ENCODE data around the gene OR2T6. TPM values are rescaled to one million over a fixed set of nuclear protein-coding genes. Genes with fewer than 3 reads are reported as not detected.

OR2T6 gene, protein sequence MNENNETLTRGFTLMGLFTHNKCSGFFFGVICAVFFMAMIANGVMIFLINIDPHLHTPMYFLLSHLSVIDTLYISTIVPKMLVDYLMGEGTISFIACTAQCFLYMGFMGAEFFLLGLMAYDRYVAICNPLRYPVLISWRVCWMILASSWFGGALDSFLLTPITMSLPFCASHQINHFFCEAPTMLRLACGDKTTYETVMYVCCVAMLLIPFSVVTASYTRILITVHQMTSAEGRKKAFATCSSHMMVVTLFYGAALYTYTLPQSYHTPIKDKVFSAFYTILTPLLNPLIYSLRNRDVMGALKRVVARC
- not detected for polyA plus RNA-seq
- long read RNA-seq, donor 1, result 0 reads
- long read RNA-seq, donor 2, result 0 reads
- long read RNA-seq, donor 3, result 0 reads
- long read RNA-seq, donor 4, result 0 reads
- long read RNA-seq, donor 5, result 0 reads
- long read RNA-seq, donor 6, result 0 reads
- long read RNA-seq, donor 7, result 0 reads
- long read RNA-seq, donor 8, result 0 reads
- long read RNA-seq, donor 9, result 0 reads
- long read RNA-seq, donor 10, result 0 reads
- long read RNA-seq, donor 11, result 0 reads

DNA sequence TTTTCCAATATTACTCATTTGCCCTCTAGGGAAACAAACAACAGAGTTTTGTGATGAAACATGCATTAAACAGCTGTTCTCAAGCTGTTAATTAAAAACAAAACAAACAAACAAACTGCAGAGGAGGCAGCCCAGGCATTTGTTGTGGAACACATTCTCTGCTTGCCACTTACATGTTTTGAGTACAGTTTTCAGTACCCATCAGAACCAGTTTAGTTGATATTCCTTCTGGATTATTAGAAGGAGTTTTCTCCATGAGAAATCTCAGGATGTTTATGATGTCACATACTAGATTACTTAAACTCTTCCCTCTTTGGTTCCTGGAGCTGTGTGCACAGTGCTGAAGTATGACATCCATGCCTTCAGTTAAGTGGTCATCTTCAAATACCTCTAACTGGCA lies at the start of gene OR2T6:
Gene OR2T6 (plus strand): TSS at position 301 of the 400 bp plus-strand sequence. CDS start 11,863 bp downstream, outside the sequence.
- no peaks in the 10 kb centered on the region for H3K4me1 ChIP-seq (ENCODE audit: control insufficient read depth, insufficient read depth, low read length)
- H3K4me3 ChIP-seq (ENCODE audit: low read length), result no peak within 1 kb of the TSS
- H3K27ac ChIP-seq (ENCODE audit: low read length), result no peak within 1 kb of the TSS
- H3K9me3 ChIP-seq (ENCODE audit: control insufficient read depth, low read depth, low read length), result no peaks in the 10 kb centered on the region
- no peaks in the 10 kb centered on the region for H3K27me3 ChIP-seq (ENCODE audit: control insufficient read depth, insufficient read depth, low read length)
- H3K36me3 ChIP-seq (ENCODE audit: control insufficient read depth, insufficient read depth, low read length), result no peaks in the 10 kb centered on the region
- no peak for DNase-seq

DNA sequence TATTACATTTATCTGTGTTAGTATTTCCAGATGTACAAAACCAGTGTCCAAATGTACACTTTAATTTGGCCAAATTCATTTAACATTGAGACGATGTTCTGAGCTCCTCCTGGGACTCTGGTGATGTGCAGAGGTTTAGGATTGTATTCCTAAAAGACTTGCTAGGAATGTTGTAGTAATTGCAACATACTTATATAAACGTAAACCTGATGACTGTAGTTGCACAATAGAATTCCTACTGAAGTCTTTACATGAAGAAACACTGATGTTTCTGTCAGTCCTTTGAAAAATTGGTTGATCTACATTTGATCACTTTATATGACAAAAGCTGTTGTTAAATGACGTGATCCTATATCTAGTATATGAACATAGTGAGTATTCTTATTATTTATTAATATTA lies 32.1 kb upstream of the OR2T6 start:
- H3K36me3 ChIP-seq (ENCODE audit: control insufficient read depth, insufficient read depth, low read length), result no peaks in the 10 kb centered on the region
- no peaks in the 10 kb centered on the region for H3K4me1 ChIP-seq (ENCODE audit: control insufficient read depth, insufficient read depth, low read length)
- WGBS (ENCODE audit: insufficient coverage, low lambda C conversion rate), result 55% methylated on average over 2 of the region's 3 CpGs
- H3K27ac ChIP-seq (ENCODE audit: low read length), result no peak overlapping the region
- no peaks in the 10 kb centered on the region for H3K9me3 ChIP-seq (ENCODE audit: control insufficient read depth, low read depth, low read length)
- DNase-seq, result no peak
- H3K27me3 ChIP-seq (ENCODE audit: control insufficient read depth, insufficient read depth, low read length), result no peaks in the 10 kb centered on the region
- H3K4me3 ChIP-seq (ENCODE audit: low read length), result no peak overlapping the region

DNA sequence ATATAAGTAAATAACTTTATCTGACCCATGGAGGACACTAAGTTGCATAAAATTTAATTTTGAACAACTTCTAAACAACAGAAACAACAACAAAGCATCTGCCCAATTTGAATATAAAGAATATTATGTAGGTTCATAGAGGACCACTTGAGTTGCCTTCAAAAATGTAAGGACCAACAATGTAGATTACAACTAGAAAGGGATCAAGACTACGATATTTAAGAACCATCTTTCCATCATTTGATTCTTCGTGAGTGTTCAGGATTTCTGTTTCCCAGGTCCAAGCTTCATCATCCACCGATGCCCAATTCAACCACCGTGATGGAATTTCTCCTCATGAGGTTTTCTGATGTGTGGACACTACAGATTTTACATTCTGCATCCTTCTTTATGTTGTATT lies 27.1 kb upstream of the OR2T6 start, which contains the start of gene OR14C36:
Gene OR14C36 (plus strand): TSS at position 301 of the 400 bp plus-strand sequence. CDS start 0 bp downstream, at position 301.
- Histone ChIP-seq H3K27ac (ENCODE audit: low read length) (no peak within 1 kb of the TSS), H3K36me3 (ENCODE audit: control insufficient read depth, insufficient read depth, low read length) (no peaks in the 10 kb centered on the region)
- no peak for DNase-seq

DNA sequence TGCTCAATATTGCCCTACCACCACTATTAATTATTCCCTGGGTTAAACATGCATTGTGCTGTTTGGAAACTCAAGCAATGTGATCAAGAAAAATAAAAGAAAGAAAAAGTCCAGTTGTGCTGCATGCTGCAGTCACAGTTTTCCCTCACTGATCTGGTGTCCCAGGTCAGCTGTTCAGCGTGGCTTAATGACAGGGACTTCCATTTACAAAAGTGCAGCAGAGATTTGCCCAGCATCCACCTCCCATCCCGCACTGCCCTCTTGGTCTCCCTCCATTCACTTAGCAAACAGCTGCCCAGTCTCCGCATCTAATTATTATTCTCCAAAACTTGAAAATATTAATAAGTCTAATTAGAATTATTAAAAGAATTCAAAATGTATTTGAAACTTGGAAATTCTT lies 16.1 kb upstream of the OR2T6 start:
- no peak overlapping the region for H3K4me3 ChIP-seq (ENCODE audit: low read length)
- no peak for DNase-seq
- H3K27me3 ChIP-seq (ENCODE audit: control insufficient read depth, insufficient read depth, low read length), result no peaks in the 10 kb centered on the region
- no peaks in the 10 kb centered on the region for H3K9me3 ChIP-seq (ENCODE audit: control insufficient read depth, low read depth, low read length)
- H3K4me1 ChIP-seq (ENCODE audit: control insufficient read depth, insufficient read depth, low read length), result no peaks in the 10 kb centered on the region
- WGBS (ENCODE audit: insufficient coverage, low lambda C conversion rate), result no CpG with 5 or more reads among the region's 3 CpGs
- H3K27ac ChIP-seq (ENCODE audit: low read length), result no peak overlapping the region
- H3K36me3 ChIP-seq (ENCODE audit: control insufficient read depth, insufficient read depth, low read length), result no peaks in the 10 kb centered on the region

More for the DNA sequence above, 27.1 kb upstream of the OR2T6 start, which contains the start of gene OR14C36:
- H3K9me3 ChIP-seq (ENCODE audit: control insufficient read depth, low read depth, low read length), result no peaks in the 10 kb centered on the region
- WGBS (ENCODE audit: insufficient coverage, low lambda C conversion rate), result 72% methylated on average over 4 of the region's 4 CpGs
- no peaks in the 10 kb centered on the region for H3K4me1 ChIP-seq (ENCODE audit: control insufficient read depth, insufficient read depth, low read length)
- no peak within 1 kb of the TSS for H3K4me3 ChIP-seq (ENCODE audit: low read length)
- no peaks in the 10 kb centered on the region for H3K27me3 ChIP-seq (ENCODE audit: control insufficient read depth, insufficient read depth, low read length)

DNA sequence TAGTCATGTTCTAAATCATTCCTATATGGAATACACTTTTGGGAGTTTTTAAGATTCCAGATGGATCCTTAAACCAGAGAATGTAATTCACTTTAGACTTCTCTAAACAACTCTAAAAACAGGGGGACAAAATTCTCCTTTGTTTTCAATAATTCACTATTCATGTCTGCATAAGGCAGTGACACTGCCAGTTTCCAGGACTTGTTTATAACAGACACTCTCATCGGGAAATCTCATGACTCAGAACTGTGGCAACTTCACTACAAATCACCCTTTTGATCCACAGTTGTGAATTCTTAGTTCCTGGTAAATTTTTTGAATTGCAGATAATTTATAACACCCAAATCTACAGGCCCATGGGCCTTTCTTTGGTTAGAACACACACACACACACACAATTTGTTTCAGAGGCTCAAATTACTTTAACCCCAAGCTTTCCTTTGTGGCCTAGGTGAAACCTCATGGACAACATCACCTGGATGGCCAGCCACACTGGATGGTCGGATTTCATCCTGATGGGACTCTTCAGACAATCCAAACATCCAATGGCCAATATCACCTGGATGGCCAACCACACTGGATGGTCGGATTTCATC lies 14.3 kb upstream of the OR2T6 start, which contains the start of gene OR2T4:
Gene OR2T4 (plus strand): TSS at position 545 of the 595 bp plus-strand sequence. CDS start 0 bp downstream, at position 545.
- DNase-seq, result no peak
- no peaks in the 10 kb centered on the region for H3K9me3 ChIP-seq (ENCODE audit: control insufficient read depth, low read depth, low read length)
- H3K27ac ChIP-seq (ENCODE audit: low read length), result no peak within 1 kb of the TSS
- H3K4me1 ChIP-seq (ENCODE audit: control insufficient read depth, insufficient read depth, low read length), result no peaks in the 10 kb centered on the region
- WGBS (ENCODE audit: insufficient coverage, low lambda C conversion rate), result 0% methylated on average over 1 of the region's 3 CpGs
- no peak within 1 kb of the TSS for H3K4me3 ChIP-seq (ENCODE audit: low read length)
- H3K36me3 ChIP-seq (ENCODE audit: control insufficient read depth, insufficient read depth, low read length), result no peaks in the 10 kb centered on the region
- H3K27me3 ChIP-seq (ENCODE audit: control insufficient read depth, insufficient read depth, low read length), result no peaks in the 10 kb centered on the region

DNA sequence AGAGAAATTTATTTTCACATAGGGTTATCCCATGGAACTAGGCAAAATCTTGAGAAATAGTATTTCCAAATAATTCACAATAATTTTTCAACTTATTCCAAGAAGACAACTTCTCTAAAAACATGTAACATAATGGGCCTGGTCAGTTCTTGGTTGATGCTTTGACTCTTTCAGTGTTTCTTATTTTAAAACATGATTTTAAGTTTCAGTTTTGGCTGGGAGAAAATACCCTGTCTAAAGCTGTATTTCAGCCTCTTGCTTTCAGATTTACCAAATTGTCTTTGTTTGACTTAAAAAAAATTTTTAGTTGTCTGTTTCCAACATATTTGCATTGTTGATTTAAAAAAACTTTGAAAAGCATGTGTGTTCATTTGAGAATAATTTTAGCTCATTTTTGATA lies 8.9 kb upstream of the OR2T6 start:
- Histone ChIP-seq H3K27me3 (ENCODE audit: control insufficient read depth, insufficient read depth, low read length) (no peaks in the 10 kb centered on the region), H3K4me3 (ENCODE audit: low read length) (no peak overlapping the region), H3K9me3 (ENCODE audit: control insufficient read depth, low read depth, low read length) (no peaks in the 10 kb centered on the region), H3K36me3 (ENCODE audit: control insufficient read depth, insufficient read depth, low read length) (no peaks in the 10 kb centered on the region), H3K27ac (ENCODE audit: low read length) (no peak overlapping the region), H3K4me1 (ENCODE audit: control insufficient read depth, insufficient read depth, low read length) (no peaks in the 10 kb centered on the region)
- DNase-seq, result no peak

DNA sequence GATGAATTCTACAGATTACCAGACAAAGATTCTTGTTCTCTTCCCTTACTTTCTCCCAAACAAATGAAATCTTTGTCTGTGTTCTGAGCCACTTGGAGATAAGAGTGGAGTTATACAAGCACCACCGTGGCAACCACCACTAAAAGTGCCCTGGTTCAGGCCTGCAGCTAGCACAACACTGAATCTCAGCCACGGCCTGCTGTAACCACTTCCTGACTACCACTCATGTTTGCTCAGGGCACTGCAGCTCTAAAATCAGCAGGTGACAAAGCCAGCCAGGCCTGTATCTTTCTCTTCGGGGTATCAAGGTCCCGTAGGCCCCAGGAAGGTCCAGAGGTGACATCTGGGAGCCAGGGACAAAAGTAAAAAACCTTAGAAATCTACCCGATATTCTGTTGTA lies 3.2 kb upstream of the OR2T6 start:
- Histone ChIP-seq H3K27ac (ENCODE audit: low read length) (no peak overlapping the region), H3K27me3 (ENCODE audit: control insufficient read depth, insufficient read depth, low read length) (no peaks in the 10 kb centered on the region), H3K36me3 (ENCODE audit: control insufficient read depth, insufficient read depth, low read length) (no peaks in the 10 kb centered on the region), H3K4me3 (ENCODE audit: low read length) (no peak overlapping the region), H3K4me1 (ENCODE audit: control insufficient read depth, insufficient read depth, low read length) (no peaks in the 10 kb centered on the region), H3K9me3 (ENCODE audit: control insufficient read depth, low read depth, low read length) (no peaks in the 10 kb centered on the region)
- no peak for DNase-seq
- WGBS (ENCODE audit: insufficient coverage, low lambda C conversion rate), result 60% methylated on average over 1 of the region's 5 CpGs

DNA sequence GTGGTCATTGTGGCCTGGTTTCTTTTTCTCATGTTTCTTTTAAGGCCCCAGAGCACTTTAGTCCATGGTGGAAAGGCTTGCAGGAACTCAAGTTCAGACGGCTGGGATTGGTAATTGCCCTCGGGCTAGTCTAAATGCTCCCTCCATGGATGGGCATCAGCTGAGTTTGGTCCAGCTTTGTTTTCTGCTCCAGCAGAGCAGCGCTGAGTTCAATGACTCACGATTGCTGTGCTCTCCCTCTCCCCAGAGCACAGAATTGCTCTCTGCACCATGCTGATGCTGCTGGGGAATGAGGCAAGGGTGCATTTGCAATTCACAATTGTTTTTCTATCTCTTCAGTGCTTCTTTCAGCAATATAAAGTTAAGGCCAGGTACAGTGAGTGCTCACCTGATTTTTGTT lies 1.8 kb upstream of the OR2T6 start:
- Histone ChIP-seq H3K4me3 (ENCODE audit: low read length) (no peak overlapping the region), H3K4me1 (ENCODE audit: control insufficient read depth, insufficient read depth, low read length) (no peaks in the 10 kb centered on the region), H3K36me3 (ENCODE audit: control insufficient read depth, insufficient read depth, low read length) (no peaks in the 10 kb centered on the region), H3K27ac (ENCODE audit: low read length) (no peak overlapping the region), H3K9me3 (ENCODE audit: control insufficient read depth, low read depth, low read length) (no peaks in the 10 kb centered on the region), H3K27me3 (ENCODE audit: control insufficient read depth, insufficient read depth, low read length) (no peaks in the 10 kb centered on the region)
- no peak for DNase-seq
- no CpG with 5 or more reads among the region's 4 CpGs for WGBS (ENCODE audit: insufficient coverage, low lambda C conversion rate)

DNA sequence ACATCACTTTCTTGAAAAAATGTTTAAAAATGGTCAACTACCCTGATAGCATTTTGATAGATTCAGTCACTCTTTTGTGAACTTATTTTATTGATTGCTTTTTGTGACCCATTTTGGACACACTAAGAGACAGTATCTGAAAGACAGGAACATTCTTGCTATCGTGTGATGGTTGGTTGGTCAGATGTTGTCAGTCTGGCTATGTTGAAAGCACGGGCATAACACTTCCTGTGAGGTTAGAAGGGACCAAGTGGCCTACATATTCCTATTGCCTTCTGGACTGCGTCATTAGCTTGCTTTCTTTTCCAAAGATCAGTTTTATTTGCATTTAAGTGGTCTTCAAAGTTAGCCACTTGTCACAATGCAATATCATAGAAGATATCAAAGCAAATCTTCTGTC lies 1.4 kb downstream of the OR2T6 start:
- no peak overlapping the region for H3K27ac ChIP-seq (ENCODE audit: low read length)
- H3K4me1 ChIP-seq (ENCODE audit: control insufficient read depth, insufficient read depth, low read length), result no peaks in the 10 kb centered on the region
- H3K36me3 ChIP-seq (ENCODE audit: control insufficient read depth, insufficient read depth, low read length), result no peaks in the 10 kb centered on the region
- H3K4me3 ChIP-seq (ENCODE audit: low read length), result no peak overlapping the region
- no peak for DNase-seq
- no peaks in the 10 kb centered on the region for H3K27me3 ChIP-seq (ENCODE audit: control insufficient read depth, insufficient read depth, low read length)
- no peaks in the 10 kb centered on the region for H3K9me3 ChIP-seq (ENCODE audit: control insufficient read depth, low read depth, low read length)
- no CpG with 5 or more reads among the region's 3 CpGs for WGBS (ENCODE audit: insufficient coverage, low lambda C conversion rate)

DNA sequence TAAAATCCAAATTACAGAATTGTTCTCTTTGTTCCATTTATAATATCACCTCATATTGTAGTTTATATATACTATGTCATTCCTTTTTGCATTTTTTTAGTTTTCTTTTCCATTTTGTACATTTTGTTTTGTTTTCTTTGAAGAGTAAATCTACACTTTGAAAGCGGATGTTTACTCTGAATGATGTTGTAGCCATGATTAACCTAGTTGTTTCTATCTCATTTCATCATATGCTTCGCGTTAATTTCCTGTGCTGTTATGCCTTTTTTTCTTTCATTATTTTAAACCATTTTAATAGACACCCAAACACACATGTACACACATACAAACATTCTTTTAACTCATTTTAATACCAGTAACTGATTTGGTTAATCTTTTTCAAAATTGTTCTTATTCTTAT lies 5.3 kb downstream of the OR2T6 start:
- H3K9me3 ChIP-seq (ENCODE audit: control insufficient read depth, low read depth, low read length), result no peaks in the 10 kb centered on the region
- no peak overlapping the region for H3K4me3 ChIP-seq (ENCODE audit: low read length)
- 100% methylated on average over 3 of the region's 3 CpGs for WGBS (ENCODE audit: insufficient coverage, low lambda C conversion rate)
- H3K36me3 ChIP-seq (ENCODE audit: control insufficient read depth, insufficient read depth, low read length), result no peaks in the 10 kb centered on the region
- no peak for DNase-seq
- H3K27ac ChIP-seq (ENCODE audit: low read length), result no peak overlapping the region
- H3K4me1 ChIP-seq (ENCODE audit: control insufficient read depth, insufficient read depth, low read length), result no peaks in the 10 kb centered on the region
- no peaks in the 10 kb centered on the region for H3K27me3 ChIP-seq (ENCODE audit: control insufficient read depth, insufficient read depth, low read length)

Data from large intestine (tissue), 12 donors.